NT2/D1 (cell line): ENCODE results near the gene LIX1.

ENCODE experiments used
- SUZ12 ChIP-seq: IDR thresholded peaks from 2 replicates; pipeline ENCODE4 v1.6.1; 2011; ENCODE audit not compliant: insufficient read length, insufficient read depth; ENCODE audit errors: extremely low read depth
- YY1 ChIP-seq: IDR thresholded peaks from 2 replicates; pipeline ENCODE4 v1.6.1; 2011; ENCODE audit not compliant: insufficient read length, insufficient read depth
- ZNF274 ChIP-seq: IDR thresholded peaks from 2 replicates; pipeline ENCODE4 v1.6.1; 2011; ENCODE audit warnings: mild to moderate bottlenecking, low read depth, low read length

GRCh38 chr5:97181856-97182545 lies 39.6 kb upstream of the LIX1 start:
- no peak for TF ChIP-seq ZNF274
- TF ChIP-seq YY1 = no peak
- TF ChIP-seq SUZ12 = no peak
